ENCODE data around the gene ZNF343.
A peak's percentile ranks its signal among the peaks of the same experiment; 100 is the strongest.

Gene ZNF343

DNA sequence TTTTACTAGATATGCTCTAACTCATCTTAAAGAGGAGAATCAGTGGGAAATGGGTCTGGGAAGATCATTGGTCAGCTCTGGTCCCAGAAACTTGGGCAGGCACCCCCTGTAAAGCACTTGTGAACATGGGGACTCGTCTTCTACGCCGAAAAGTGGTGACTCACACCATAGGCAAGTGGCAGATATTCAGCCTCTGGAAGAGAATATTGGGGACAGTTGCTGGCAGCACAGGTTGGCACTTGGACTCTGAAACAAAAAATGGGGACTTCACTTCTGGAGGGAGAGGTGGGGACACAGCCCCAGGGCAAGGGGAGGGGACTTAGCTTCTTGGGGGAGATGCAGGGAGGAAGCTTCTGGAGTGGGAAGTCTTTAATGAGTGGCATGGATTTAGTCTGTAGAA is 11.9 kb upstream of the ZNF343 start:
- peak; percentile 1 for TF ChIP-seq CTCF (conservative IDR thresholded peaks at IDR 0.05; ENCODE audit: low read depth, low read length)
- H3K4me3 ChIP-seq (ENCODE audit: low read depth, low read length), result no peak overlapping the region
- DNase-seq (ENCODE audit: low read depth), result no peak

GRCh38 chr20:2519115-2519809 is 10.5 kb upstream of the ZNF343 start:
- TF ChIP-seq CTCF (conservative IDR thresholded peaks at IDR 0.05; ENCODE audit: low read depth, low read length), result no peak
- DNase-seq (ENCODE audit: low read depth), result peak; percentile 80
- H3K4me3 ChIP-seq (ENCODE audit: low read depth, low read length), result no peak overlapping the region

- DNase-seq (ENCODE audit: low read depth), result no peak
- TF ChIP-seq CTCF (conservative IDR thresholded peaks at IDR 0.05; ENCODE audit: low read depth, low read length), result no peak
- H3K4me3 ChIP-seq (ENCODE audit: low read depth, low read length), result no peak overlapping the region
Measured at GRCh38 chr20:2518558-2518957, 9.8 kb upstream of the ZNF343 start.

GRCh38 chr20:2518096-2518495 is 9.4 kb upstream of the ZNF343 start:
- no peak for DNase-seq (ENCODE audit: low read depth)
- TF ChIP-seq CTCF (conservative IDR thresholded peaks at IDR 0.05; ENCODE audit: low read depth, low read length), result no peak
- no peak overlapping the region for H3K4me3 ChIP-seq (ENCODE audit: low read depth, low read length)

GRCh38 chr20:2516399-2516798 is 7.7 kb upstream of the ZNF343 start:
- DNase-seq (ENCODE audit: low read depth), result no peak
- no peak for TF ChIP-seq CTCF (conservative IDR thresholded peaks at IDR 0.05; ENCODE audit: low read depth, low read length)
- no peak overlapping the region for H3K4me3 ChIP-seq (ENCODE audit: low read depth, low read length)

DNA sequence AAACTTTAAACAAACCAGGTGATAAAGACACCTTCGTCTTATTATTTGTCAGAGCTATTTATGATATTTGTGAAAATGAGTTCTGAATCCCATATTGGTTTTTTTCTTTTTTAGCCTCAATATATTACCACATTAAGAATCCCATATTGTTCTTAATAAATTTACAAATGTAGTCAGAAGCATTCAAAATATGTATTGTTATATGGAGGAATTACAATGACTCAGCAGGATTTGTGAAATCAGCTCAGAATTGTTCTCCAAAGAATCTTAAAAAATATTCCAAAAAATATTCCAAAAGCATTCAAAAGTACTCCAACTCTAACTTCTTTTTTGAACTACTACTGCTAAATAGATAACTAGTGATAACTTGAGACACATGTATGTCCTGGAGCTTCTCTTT is 6.5 kb upstream of the ZNF343 start:
- TF ChIP-seq CTCF (conservative IDR thresholded peaks at IDR 0.05; ENCODE audit: low read depth, low read length), result no peak
- peak; percentile 28 for DNase-seq (ENCODE audit: low read depth)
- no peak overlapping the region for H3K4me3 ChIP-seq (ENCODE audit: low read depth, low read length)

DNA sequence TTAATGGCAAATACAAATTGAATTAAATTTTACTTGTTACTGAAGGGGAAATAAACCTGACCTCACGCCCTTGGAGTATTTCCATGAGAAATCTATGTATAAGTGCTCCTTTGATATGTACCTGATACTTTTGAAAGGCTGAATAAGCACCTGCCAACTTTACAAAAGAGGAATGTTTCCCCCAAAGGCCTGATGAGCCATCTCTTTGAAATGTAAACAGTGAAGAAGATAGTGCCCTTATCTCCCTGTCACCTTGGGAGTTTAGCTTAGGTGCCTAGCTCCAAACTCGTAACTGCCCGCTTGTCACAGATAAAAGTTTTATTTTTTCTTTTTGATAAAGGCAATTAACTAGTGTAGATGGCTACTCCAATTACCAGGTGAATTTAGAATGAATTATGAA is 1.1 kb upstream of the ZNF343 start:
- no peak for DNase-seq (ENCODE audit: low read depth)
- no peak for TF ChIP-seq CTCF (conservative IDR thresholded peaks at IDR 0.05; ENCODE audit: low read depth, low read length)
- H3K4me3 ChIP-seq (ENCODE audit: low read depth, low read length), result no peak overlapping the region
